ENCODE measurements around the gene COBL.

- TF ChIP-seq, protein P1, sequence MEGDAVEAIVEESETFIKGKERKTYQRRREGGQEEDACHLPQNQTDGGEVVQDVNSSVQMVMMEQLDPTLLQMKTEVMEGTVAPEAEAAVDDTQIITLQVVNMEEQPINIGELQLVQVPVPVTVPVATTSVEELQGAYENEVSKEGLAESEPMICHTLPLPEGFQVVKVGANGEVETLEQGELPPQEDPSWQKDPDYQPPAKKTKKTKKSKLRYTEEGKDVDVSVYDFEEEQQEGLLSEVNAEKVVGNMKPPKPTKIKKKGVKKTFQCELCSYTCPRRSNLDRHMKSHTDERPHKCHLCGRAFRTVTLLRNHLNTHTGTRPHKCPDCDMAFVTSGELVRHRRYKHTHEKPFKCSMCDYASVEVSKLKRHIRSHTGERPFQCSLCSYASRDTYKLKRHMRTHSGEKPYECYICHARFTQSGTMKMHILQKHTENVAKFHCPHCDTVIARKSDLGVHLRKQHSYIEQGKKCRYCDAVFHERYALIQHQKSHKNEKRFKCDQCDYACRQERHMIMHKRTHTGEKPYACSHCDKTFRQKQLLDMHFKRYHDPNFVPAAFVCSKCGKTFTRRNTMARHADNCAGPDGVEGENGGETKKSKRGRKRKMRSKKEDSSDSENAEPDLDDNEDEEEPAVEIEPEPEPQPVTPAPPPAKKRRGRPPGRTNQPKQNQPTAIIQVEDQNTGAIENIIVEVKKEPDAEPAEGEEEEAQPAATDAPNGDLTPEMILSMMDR (IDR thresholded peaks at IDR 0.05; ENCODE audit: extremely low read depth in 1 of 2, insufficient read depth in 1 of 2, low read depth in 1 of 2, low read length in 2 of 2), result no peak
- TF ChIP-seq POLR2A (IDR thresholded peaks at IDR 0.05; ENCODE audit: low read depth, low read length) (no peak), EZH2 (IDR thresholded peaks at IDR 0.05; ENCODE audit: borderline replicate concordance, low read depth, low read length, severe bottlenecking) (no peak)
Observed at GRCh38 chr7:51012569-51013217, 303.9 kb downstream of the COBL start.
